ENCODE data around the gene SETD5.

SETD5 gene

GRCh38 chr3:9430733-9431132 is 33.3 kb downstream of the SETD5 start:
- TF ChIP-seq YY1 (IDR thresholded peaks at IDR 0.05; ENCODE audit: low read depth) (no peak), EGR1 (IDR thresholded peaks at IDR 0.05) (no peak), TCF12 (IDR thresholded peaks at IDR 0.05; ENCODE audit: low read depth) (no peak), REST (IDR thresholded peaks at IDR 0.05; ENCODE audit: low read depth) (no peak), EP300 (IDR thresholded peaks at IDR 0.05; ENCODE audit: borderline replicate concordance) (no peak), FOXM1 (IDR thresholded peaks at IDR 0.05; ENCODE audit: borderline replicate concordance, low read depth) (no peak), CREB1 (IDR thresholded peaks at IDR 0.05; ENCODE audit: low read depth) (no peak), MAX (IDR thresholded peaks at IDR 0.05) (no peak), NFIC (IDR thresholded peaks at IDR 0.05) (no peak), TAF1 (IDR thresholded peaks at IDR 0.05; ENCODE audit: low read depth) (no peak), RAD21 (IDR thresholded peaks at IDR 0.05; ENCODE audit: low read depth) (no peak), ZBTB7A (IDR thresholded peaks at IDR 0.05; ENCODE audit: low read depth) (no peak), TEAD4 (IDR thresholded peaks at IDR 0.05) (no peak), CEBPB (IDR thresholded peaks at IDR 0.05) (no peak), USF1 (IDR thresholded peaks at IDR 0.05) (no peak)

- no peak for TF ChIP-seq FOXM1 (IDR thresholded peaks at IDR 0.05; ENCODE audit: borderline replicate concordance, low read depth)
- no peak for TF ChIP-seq TAF1 (IDR thresholded peaks at IDR 0.05; ENCODE audit: low read depth)
- no peak for TF ChIP-seq ZBTB7A (IDR thresholded peaks at IDR 0.05; ENCODE audit: low read depth)
- TF ChIP-seq NFIC (IDR thresholded peaks at IDR 0.05): no peak
- TF ChIP-seq USF1 (IDR thresholded peaks at IDR 0.05): no peak
- no peak for TF ChIP-seq CREB1 (IDR thresholded peaks at IDR 0.05; ENCODE audit: low read depth)
- TF ChIP-seq YY1 (IDR thresholded peaks at IDR 0.05; ENCODE audit: low read depth): no peak
- no peak for TF ChIP-seq REST (IDR thresholded peaks at IDR 0.05; ENCODE audit: low read depth)
- no peak for TF ChIP-seq TCF12 (IDR thresholded peaks at IDR 0.05; ENCODE audit: low read depth)
- no peak for TF ChIP-seq MAX (IDR thresholded peaks at IDR 0.05)
- TF ChIP-seq TEAD4 (IDR thresholded peaks at IDR 0.05): no peak
- TF ChIP-seq CEBPB (IDR thresholded peaks at IDR 0.05): no peak
- TF ChIP-seq RAD21 (IDR thresholded peaks at IDR 0.05; ENCODE audit: low read depth): no peak
- TF ChIP-seq EGR1 (IDR thresholded peaks at IDR 0.05): no peak
- no peak for TF ChIP-seq EP300 (IDR thresholded peaks at IDR 0.05; ENCODE audit: borderline replicate concordance)
Observed at GRCh38 chr3:9433627-9434521, 36.5 kb downstream of the SETD5 start.

GRCh38 chr3:9435316-9435715 is 37.9 kb downstream of the SETD5 start:
- TF ChIP-seq REST (IDR thresholded peaks at IDR 0.05; ENCODE audit: low read depth) (no peak), CEBPB (IDR thresholded peaks at IDR 0.05) (no peak), TEAD4 (IDR thresholded peaks at IDR 0.05) (no peak), RAD21 (IDR thresholded peaks at IDR 0.05; ENCODE audit: low read depth) (no peak), EP300 (IDR thresholded peaks at IDR 0.05; ENCODE audit: borderline replicate concordance) (no peak), TCF12 (IDR thresholded peaks at IDR 0.05; ENCODE audit: low read depth) (no peak), ZBTB7A (IDR thresholded peaks at IDR 0.05; ENCODE audit: low read depth) (no peak), USF1 (IDR thresholded peaks at IDR 0.05) (no peak), NFIC (IDR thresholded peaks at IDR 0.05) (no peak), YY1 (IDR thresholded peaks at IDR 0.05; ENCODE audit: low read depth) (no peak), FOXM1 (IDR thresholded peaks at IDR 0.05; ENCODE audit: borderline replicate concordance, low read depth) (no peak), CREB1 (IDR thresholded peaks at IDR 0.05; ENCODE audit: low read depth) (no peak)
